Measurements from ENCODE around the gene PAPLN.

DNA sequence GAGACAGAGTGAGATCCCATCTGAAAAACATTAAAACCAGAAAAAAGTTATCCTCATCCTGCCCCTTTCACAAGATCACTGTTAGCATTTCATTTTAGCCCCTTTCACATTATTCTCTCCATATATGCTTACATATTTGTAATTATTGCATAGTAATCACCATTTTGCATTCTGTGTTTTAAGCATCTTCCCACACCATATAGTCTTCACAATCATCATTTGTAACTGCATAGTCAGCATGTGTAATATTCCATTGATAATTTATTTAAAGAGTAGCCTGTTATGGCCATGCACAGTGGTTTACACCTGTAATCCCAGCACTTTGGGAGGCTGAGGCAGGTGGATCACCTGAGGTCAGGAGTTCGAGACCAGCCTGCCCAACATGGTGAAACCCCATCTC, 11.8 kb downstream of the PAPLN start:
- TF ChIP-seq, protein P1, sequence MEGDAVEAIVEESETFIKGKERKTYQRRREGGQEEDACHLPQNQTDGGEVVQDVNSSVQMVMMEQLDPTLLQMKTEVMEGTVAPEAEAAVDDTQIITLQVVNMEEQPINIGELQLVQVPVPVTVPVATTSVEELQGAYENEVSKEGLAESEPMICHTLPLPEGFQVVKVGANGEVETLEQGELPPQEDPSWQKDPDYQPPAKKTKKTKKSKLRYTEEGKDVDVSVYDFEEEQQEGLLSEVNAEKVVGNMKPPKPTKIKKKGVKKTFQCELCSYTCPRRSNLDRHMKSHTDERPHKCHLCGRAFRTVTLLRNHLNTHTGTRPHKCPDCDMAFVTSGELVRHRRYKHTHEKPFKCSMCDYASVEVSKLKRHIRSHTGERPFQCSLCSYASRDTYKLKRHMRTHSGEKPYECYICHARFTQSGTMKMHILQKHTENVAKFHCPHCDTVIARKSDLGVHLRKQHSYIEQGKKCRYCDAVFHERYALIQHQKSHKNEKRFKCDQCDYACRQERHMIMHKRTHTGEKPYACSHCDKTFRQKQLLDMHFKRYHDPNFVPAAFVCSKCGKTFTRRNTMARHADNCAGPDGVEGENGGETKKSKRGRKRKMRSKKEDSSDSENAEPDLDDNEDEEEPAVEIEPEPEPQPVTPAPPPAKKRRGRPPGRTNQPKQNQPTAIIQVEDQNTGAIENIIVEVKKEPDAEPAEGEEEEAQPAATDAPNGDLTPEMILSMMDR (conservative IDR thresholded peaks at IDR 0.05) = no peak
- TF ChIP-seq EZH2 (IDR thresholded peaks at IDR 0.05; ENCODE audit: low read depth) = no peak

Data from PC-9 (cell line).